Cardiac fibroblast (primary cell): ENCODE results near the gene XIAP.

Experiments used
- DNase-seq, 2 donors: peaks; one replicate each; pipeline versions ENCODE4 v3.0.0 to v3.0.0-alpha.2; 2010; ENCODE audit warnings: low read depth in 2 of 2
- H3K4me3 ChIP-seq, 2 donors: replicated peaks in 1 of 2; 1 replicate in 1 of 2; 2 replicates in 1 of 2; pipeline ENCODE4 v1.5.1; 2011; ENCODE audit warnings: low read depth in 2 of 2, low read length in 2 of 2, mild to moderate bottlenecking in 2 of 2, moderate library complexity in 1 of 2
- TF ChIP-seq, protein P1 (sequence below): IDR thresholded peaks from one replicate; pipeline ENCODE4 v1.5.1; 2011; ENCODE audit warnings: low read depth, mild to moderate bottlenecking, low read length, inconsistent platforms

XIAP gene

DNA sequence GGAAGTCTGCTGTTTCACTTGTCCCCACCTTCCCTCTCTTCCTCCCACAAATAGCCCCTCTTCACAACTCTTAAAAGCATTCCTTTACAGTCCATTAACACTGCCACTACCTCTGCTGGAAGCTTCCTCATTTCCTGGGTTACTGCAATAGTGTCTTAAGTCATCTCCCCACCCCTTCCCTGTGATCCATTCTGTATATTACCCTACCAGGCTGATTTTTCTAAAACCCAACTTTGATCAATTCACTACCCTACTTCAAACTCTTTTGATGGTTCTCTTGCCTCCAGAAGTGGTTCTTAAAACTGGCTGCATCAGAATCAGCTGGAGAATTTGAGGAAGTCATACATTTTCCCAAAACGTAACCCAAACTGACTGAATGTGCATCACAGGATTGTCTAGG lies 8.8 kb upstream of the XIAP start:
- TF ChIP-seq, protein P1, sequence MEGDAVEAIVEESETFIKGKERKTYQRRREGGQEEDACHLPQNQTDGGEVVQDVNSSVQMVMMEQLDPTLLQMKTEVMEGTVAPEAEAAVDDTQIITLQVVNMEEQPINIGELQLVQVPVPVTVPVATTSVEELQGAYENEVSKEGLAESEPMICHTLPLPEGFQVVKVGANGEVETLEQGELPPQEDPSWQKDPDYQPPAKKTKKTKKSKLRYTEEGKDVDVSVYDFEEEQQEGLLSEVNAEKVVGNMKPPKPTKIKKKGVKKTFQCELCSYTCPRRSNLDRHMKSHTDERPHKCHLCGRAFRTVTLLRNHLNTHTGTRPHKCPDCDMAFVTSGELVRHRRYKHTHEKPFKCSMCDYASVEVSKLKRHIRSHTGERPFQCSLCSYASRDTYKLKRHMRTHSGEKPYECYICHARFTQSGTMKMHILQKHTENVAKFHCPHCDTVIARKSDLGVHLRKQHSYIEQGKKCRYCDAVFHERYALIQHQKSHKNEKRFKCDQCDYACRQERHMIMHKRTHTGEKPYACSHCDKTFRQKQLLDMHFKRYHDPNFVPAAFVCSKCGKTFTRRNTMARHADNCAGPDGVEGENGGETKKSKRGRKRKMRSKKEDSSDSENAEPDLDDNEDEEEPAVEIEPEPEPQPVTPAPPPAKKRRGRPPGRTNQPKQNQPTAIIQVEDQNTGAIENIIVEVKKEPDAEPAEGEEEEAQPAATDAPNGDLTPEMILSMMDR, result no peak
- no peak for DNase-seq

DNA sequence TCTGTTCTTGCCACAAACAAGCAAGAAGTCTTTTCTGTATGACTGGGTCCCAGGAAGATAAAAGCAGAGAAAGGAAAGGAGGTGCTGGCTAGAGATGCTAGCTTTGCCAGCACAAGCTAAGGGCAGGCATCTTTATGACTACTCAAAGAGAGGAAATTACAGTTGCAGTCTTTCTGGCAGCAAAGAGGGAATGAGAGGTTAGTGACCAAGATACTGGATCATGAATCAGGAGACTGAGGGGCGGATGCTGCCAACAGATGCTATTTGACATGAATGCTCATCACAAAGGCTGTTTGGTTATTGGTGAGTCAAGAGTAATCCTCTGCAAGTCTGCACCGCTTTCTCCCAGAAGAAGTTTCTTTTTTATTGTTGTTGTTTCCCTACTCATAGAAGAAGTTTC lies 5.5 kb upstream of the XIAP start:
- H3K4me3 ChIP-seq, result no peak overlapping the region
- DNase-seq, result peak in 1 of 2 donors; percentile 63
- TF ChIP-seq, protein P1, result no peak

More for the DNA sequence above, 8.8 kb upstream of the XIAP start:
- no peak overlapping the region for H3K4me3 ChIP-seq

DNA sequence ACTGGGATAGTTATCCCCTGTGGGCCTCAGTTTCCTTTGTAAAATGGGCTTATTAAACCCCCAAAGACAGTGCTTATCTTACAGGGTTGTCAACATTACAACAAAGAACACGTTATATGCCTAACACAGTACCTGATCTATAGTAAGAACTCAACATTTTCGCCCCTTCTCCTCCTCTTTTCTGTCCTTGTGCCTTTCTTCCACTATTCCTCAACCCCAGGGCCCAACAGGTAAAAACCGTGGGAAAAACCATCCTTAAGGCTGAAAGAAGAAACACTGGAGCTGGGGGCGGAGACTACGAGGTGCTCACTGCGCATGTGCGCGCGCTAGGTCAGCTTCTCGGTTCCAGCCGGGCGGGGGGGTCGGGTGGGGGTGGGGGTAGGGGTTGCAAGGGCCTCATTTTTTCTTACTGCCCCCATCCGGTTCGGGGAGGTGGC lies 426 bp upstream of the XIAP start:
- no peak for DNase-seq
- H3K4me3 ChIP-seq, result peak overlapping the region; percentile 60 to 69
- TF ChIP-seq, protein P1, result no peak

DNA sequence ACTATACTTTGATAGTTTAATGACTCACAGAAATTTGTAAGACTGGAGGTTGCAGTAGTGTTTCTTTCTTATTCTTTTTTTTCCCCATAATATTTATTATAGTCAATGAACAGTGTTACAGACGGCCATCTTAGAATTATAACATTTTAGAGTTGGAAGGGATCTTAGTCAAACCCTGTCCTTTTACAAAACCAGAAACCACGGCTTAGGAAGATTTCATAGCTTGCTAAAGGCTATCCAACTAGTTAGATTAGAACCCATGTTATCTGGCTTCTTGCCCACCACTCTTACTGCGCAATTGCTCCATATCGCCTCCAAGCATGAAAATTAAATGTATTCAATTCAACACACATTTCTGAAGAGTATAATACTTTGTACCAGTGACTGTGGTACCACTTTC lies 1.1 kb downstream of the XIAP start:
- peak; percentile 32 to 49 for DNase-seq
- TF ChIP-seq, protein P1, result no peak
- peak overlapping the region; percentile 60 to 69 for H3K4me3 ChIP-seq

DNA sequence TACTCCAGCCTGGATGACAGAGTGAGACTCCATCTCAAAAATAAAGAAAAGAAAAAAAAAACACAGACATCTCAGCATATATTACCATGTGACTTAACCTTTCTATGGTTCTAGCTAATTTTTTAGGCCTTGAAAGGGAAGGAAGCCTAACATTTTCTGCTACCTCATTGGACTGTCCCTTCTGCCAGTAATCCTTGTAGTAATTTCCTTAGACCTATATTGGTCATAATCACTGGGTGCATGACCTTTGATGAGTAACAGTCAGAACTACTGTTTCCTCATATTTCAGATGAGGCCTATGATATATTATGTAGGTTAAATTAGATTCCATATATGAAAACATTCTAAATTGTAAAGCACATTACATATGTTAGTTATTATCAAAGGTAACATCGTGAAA lies 9.6 kb downstream of the XIAP start:
- no peak overlapping the region for H3K4me3 ChIP-seq
- peak in 1 of 2 donors; percentile 62 for DNase-seq
- TF ChIP-seq, protein P1, result no peak

DNA sequence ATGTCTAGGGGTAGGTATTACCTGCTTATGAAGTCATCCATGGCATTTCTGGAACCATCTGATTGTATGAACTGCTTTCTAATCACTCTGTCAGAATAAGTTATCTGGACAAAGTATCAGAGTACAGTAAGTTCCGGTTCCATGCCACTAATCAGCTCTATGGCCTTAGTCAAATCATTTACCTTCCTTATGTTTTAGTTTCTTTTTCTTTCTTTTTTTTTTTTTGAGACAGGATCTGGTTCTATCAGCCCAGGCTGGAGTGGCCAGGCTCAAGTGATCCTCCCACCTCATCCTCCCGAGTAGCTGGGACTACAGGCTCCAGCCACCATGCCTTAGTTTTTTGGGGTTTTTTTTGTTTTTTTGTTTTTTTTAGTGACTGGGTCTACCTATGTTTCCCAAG lies 11.5 kb downstream of the XIAP start:
- TF ChIP-seq, protein P1, result no peak
- no peak overlapping the region for H3K4me3 ChIP-seq
- DNase-seq, result no peak

DNA sequence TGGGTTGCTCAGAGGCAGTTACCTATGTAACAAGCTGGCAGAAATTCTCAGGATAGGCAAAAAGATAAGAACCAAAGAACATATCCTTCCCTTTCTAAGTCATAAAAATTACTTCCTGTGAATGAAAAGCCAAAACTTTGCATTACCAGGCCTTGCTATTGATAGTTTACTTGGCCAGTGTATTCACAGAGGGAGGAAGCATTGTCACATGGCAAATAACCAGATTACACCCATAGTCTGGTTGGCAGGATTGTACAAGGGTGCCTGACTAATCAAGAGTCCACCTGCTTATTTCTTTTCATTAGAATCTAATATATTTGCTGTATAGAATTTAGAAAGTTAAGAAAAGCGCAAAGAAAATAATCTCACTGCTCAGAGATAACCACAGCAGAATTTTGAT lies 14.1 kb downstream of the XIAP start:
- no peak for DNase-seq
- TF ChIP-seq, protein P1, result no peak
- H3K4me3 ChIP-seq, result no peak overlapping the region
